WTC11 (cell line): ENCODE data around the gene ANKRD26.

ENCODE experiments used
- AFF4 ChIP-seq: sonication (generic); formaldehyde crosslinking; IDR thresholded peaks from 2 replicates; pipeline ENCODE4 v1.8.1; 2023; ENCODE audit warnings: mild to moderate bottlenecking, missing genetic modification reagents, borderline replicate concordance
- CBFB ChIP-seq: sonication (generic); formaldehyde crosslinking; IDR thresholded peaks from 2 replicates; pipeline ENCODE4 v1.8.1; 2022; ENCODE audit warnings: mild to moderate bottlenecking, low read depth, missing genetic modification reagents
- FOXP1 ChIP-seq: sonication (generic); formaldehyde crosslinking; IDR thresholded peaks from 2 replicates; pipeline ENCODE4 v1.8.0; 2022; ENCODE audit warnings: missing genetic modification reagents, mild to moderate bottlenecking, moderate library complexity, borderline replicate concordance
- NR3C1 ChIP-seq: sonication (generic); formaldehyde crosslinking; conservative IDR thresholded peaks from 2 replicates; pipeline ENCODE4 v1.8.1; 2023; ENCODE audit warnings: low read depth, mild to moderate bottlenecking, missing genetic modification reagents
- TF ChIP-seq, protein P1 (sequence below): fragments of 200-600 bp; IDR thresholded peaks from 2 replicates; pipeline ENCODE4 v1.8.0; 2022; ENCODE audit warnings: antibody characterized with exemption

DNA sequence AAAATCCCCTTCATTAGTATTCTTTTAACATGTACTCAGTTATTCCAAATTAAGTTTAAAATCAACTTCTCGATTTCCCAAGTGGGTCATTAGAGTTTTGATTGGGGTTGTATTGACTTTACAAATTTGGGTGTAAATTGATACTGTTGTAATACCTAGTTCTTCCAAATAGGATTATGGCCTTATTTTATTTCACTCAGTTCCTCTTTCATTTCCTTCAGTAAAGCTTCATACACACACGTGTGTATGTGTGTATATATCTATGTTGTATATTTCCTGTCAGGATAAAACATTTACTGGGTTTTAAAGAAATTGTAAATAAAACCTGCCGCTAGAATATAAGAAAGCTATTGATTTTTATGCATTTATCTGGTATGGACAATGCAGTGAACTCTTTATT, 38.0 kb upstream of the ANKRD26 start:
- TF ChIP-seq NR3C1 (CRISPR knock-in tag) (no peak), FOXP1 (no peak), AFF4 (CRISPR knock-in tag) (no peak), CBFB (CRISPR knock-in tag) (no peak)
- TF ChIP-seq, protein P1, sequence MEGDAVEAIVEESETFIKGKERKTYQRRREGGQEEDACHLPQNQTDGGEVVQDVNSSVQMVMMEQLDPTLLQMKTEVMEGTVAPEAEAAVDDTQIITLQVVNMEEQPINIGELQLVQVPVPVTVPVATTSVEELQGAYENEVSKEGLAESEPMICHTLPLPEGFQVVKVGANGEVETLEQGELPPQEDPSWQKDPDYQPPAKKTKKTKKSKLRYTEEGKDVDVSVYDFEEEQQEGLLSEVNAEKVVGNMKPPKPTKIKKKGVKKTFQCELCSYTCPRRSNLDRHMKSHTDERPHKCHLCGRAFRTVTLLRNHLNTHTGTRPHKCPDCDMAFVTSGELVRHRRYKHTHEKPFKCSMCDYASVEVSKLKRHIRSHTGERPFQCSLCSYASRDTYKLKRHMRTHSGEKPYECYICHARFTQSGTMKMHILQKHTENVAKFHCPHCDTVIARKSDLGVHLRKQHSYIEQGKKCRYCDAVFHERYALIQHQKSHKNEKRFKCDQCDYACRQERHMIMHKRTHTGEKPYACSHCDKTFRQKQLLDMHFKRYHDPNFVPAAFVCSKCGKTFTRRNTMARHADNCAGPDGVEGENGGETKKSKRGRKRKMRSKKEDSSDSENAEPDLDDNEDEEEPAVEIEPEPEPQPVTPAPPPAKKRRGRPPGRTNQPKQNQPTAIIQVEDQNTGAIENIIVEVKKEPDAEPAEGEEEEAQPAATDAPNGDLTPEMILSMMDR: no peak
